Activated T-cell treated with anti-CD3 and anti-CD28 coated beads, Interleukin-2, amount 50 U/mL, for 1 hour (primary cell): ENCODE measurements around the gene LYRM4.
"Not testable (repeated sequence)": the region's sequence is repeated elsewhere in the genome, so short reads cannot be mapped to it uniquely, and the experiment has no call there.

Source experiments
- DNase-seq: peaks from one replicate; pipeline ENCODE4 v3.0.0-alpha.2; 2020

Gene LYRM4

GRCh38 chr6:5066456-5067093 is 194.2 kb downstream of the LYRM4 start:
- no peak for DNase-seq

GRCh38 chr6:5063617-5064016 is 197.1 kb downstream of the LYRM4 start:
- no peak for DNase-seq

GRCh38 chr6:5061152-5061551 is 199.6 kb downstream of the LYRM4 start:
- DNase-seq = no peak

GRCh38 chr6:5060439-5060838 is 200.3 kb downstream of the LYRM4 start:
- DNase-seq = not testable (repeated sequence)

- DNase-seq = no peak
Measured at GRCh38 chr6:5059036-5059896, 201.5 kb downstream of the LYRM4 start.
